Mesothelial cell of epicardium (in vitro differentiated cells): ENCODE data around the gene TMEM51. TPM values are rescaled to one million over a fixed set of nuclear protein-coding genes. Genes with fewer than 3 reads are reported as not detected.
"Not testable (repeated sequence)": the region's sequence is repeated elsewhere in the genome, so short reads cannot be mapped to it uniquely, and the experiment has no call there.

Source experiments
- DNase-seq, 2 experiments: peaks; one replicate each; pipeline ENCODE4 v3.0.0; 2021; ENCODE audit warnings: low spot score in 2 of 2; ENCODE audit not compliant: unreplicated experiment in 2 of 2
- H3K27ac Mint-ChIP-seq: 2 replicates; pipeline ENCODE4 v1.8.0; 2021; ENCODE audit warnings: mixed read lengths
- H3K27me3 Mint-ChIP-seq: 2 replicates; pipeline ENCODE4 v1.8.0; 2021; ENCODE audit warnings: low read depth, mixed read lengths
- H3K36me3 Mint-ChIP-seq: 2 replicates; pipeline ENCODE4 v1.8.0; 2021; ENCODE audit warnings: mixed read lengths
- H3K4me1 Mint-ChIP-seq: 2 replicates; pipeline ENCODE4 v1.8.0; 2021; ENCODE audit warnings: mixed read lengths
- H3K4me3 Mint-ChIP-seq: 2 replicates; pipeline ENCODE4 v1.8.0; 2021; ENCODE audit warnings: mild to moderate bottlenecking, moderate library complexity, mixed read lengths
- H3K9me3 Mint-ChIP-seq: 2 replicates; pipeline ENCODE4 v1.8.0; 2021; ENCODE audit warnings: mixed read lengths
- CTCF ChIP-seq: fragments of 200-600 bp; sonication (generic); IDR thresholded peaks from one replicate; pipeline ENCODE4 v1.5.0; 2021; ENCODE audit warnings: antibody characterized with exemption; ENCODE audit not compliant: unreplicated experiment
- total RNA-seq: library from RNA; stranded (reverse); gene quantifications from 3 replicates; pipeline ENCODE4 v1.2.1, GENCODE V29; 2021

The TMEM51 gene
- total RNA-seq, 1 donor from 2014 or later, result 10.9 TPM

GRCh38 chr1:15172405-15173259, 19.1 kb downstream of the TMEM51 start:
- Mint-ChIP-seq H3K4me3 (no peak overlapping the region), H3K27ac (peak overlapping the region; percentile 45)

GRCh38 chr1:15173863-15174614, 20.5 kb downstream of the TMEM51 start:
- TF ChIP-seq CTCF, result no peak
- no peak overlapping the region for H3K27ac Mint-ChIP-seq
- no peaks in the 10 kb centered on the region for H3K36me3 Mint-ChIP-seq
- no peaks in the 10 kb centered on the region for H3K9me3 Mint-ChIP-seq
- H3K27me3 Mint-ChIP-seq, result no peaks in the 10 kb centered on the region
- no peak for DNase-seq
- H3K4me3 Mint-ChIP-seq, result no peak overlapping the region
- peaks cover 19% of the 10 kb centered on the region for H3K4me1 Mint-ChIP-seq

More at GRCh38 chr1:15172405-15173259, 19.1 kb downstream of the TMEM51 start:
- peaks cover 19% of the 10 kb centered on the region for H3K4me1 Mint-ChIP-seq
- H3K27me3 Mint-ChIP-seq, result no peaks in the 10 kb centered on the region
- TF ChIP-seq CTCF, result no peak
- no peaks in the 10 kb centered on the region for H3K36me3 Mint-ChIP-seq
- H3K9me3 Mint-ChIP-seq, result no peaks in the 10 kb centered on the region
- DNase-seq, result no peak

- Mint-ChIP-seq H3K27ac (no peak overlapping the region), H3K36me3 (no peaks in the 10 kb centered on the region), H3K9me3 (no peaks in the 10 kb centered on the region)
These were observed 21.1 kb downstream of the TMEM51 start for GRCh38 chr1:15174615-15174983.

GRCh38 chr1:15175324-15176094, 22.0 kb downstream of the TMEM51 start:
- not testable (repeated sequence) for H3K36me3 Mint-ChIP-seq, H3K4me3 Mint-ChIP-seq, H3K27ac Mint-ChIP-seq, DNase-seq, H3K9me3 Mint-ChIP-seq, H3K27me3 Mint-ChIP-seq
- peaks cover 19% of the 10 kb centered on the region for H3K4me1 Mint-ChIP-seq

More at GRCh38 chr1:15174615-15174983, 21.1 kb downstream of the TMEM51 start:
- Mint-ChIP-seq H3K4me3 (no peak overlapping the region), H3K4me1 (peaks cover 19% of the 10 kb centered on the region), H3K27me3 (no peaks in the 10 kb centered on the region)
- DNase-seq, result no peak
- TF ChIP-seq CTCF, result no peak

GRCh38 chr1:15176120-15176519, 22.6 kb downstream of the TMEM51 start:
- Mint-ChIP-seq H3K36me3 (no peaks in the 10 kb centered on the region), H3K4me3 (no peak overlapping the region), H3K27ac (no peak overlapping the region), H3K9me3 (no peaks in the 10 kb centered on the region), H3K4me1 (peaks cover 19% of the 10 kb centered on the region), H3K27me3 (no peaks in the 10 kb centered on the region)
- DNase-seq, result no peak
- no peak for TF ChIP-seq CTCF
